Measurements from ENCODE around the gene CKS1B. TPM values are rescaled to one million over a fixed set of nuclear protein-coding genes. Genes with fewer than 3 reads are reported as not detected.

CKS1B gene
- total RNA-seq, 2 donors from 2014 or later: 145 to 229 TPM

DNA sequence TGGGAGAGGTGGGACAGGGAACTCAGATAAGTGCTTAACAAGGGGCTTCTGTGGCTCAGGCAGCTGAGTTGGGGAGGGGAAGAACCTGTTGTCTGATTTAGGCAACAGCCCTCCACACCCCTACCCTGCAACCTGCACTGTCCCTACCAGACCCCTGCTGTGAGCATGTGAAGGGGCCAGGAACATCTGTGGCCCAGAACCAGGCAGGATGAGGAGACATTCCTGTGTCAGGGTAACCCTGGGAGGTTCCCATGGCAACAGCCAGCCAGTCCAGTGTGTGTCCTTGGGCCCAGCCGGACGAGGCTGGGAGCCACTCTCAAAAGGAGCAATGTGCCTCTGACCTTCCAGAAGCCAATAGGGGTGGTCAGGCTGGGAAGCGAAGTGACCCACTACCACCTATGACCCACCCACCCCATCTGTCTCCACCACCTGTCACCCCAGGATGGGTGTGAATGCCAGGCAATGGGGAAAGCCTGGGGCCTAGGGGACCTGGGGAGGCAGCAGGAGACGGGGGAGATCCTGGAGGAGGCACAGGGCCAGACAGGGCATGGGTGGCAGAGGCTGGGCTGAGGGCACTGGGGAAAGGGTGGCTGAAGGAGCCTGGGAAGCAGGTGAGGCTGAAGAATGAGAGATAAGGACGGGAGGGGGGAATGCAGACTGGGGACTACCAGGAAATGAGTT, 33.0 kb upstream of the CKS1B start:
- no peak overlapping the region for H3K4me3 Mint-ChIP-seq
- DNase-seq: peak; percentile 69
- H3K4me1 Mint-ChIP-seq: peaks cover 27% of the 10 kb centered on the region

DNA sequence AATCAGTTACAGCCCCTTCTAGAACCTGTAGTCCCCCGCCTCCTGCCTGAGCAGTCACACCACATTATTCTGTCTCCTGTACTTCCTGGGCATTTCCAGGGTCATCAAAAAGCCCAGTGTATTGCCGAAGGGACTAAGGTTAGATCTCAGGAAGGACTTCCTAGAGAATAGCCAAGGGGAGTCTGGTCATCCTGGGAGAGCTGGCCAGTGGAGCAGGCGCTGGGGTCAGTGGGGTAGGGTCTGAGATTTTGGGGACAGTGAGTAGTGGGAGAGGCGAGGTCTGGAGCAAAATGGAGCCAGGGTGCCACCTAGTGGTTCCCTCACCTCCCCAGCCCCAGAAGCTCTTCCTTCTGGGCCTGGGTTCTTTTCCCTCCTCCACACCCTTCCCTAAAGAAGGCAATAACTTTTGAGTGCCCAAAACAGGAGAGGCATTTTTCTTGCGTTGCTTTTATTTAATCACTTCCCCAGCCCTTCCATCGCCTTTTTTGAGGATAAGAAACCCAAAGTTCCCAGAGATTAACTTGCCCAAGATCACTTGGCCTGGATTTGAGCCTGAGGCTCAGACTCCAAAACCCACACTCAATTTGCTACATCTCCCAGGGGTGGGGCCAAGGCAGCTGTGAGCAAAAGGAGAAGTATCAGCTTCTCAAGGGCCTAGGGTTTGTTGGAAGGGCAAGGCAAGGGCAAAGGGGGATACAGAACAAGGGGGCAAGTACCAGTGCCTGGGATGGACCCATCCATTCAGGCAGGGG, 30.7 kb upstream of the CKS1B start:
- 38 to 58% methylated on average over 4 to 5 of the region's 6 CpGs for WGBS, 2 experiments (ENCODE audit: insufficient coverage in 1 of 2, insufficient read length in 1 of 2)
- Mint-ChIP-seq H3K27me3 (ENCODE audit: insufficient read depth) (no peaks in the 10 kb centered on the region), H3K4me3 (no peak overlapping the region), H3K27ac (peak overlapping the region; percentile 16), H3K9me3 (no peaks in the 10 kb centered on the region), H3K4me1 (peaks cover 20% of the 10 kb centered on the region), H3K36me3 (ENCODE audit: low read depth) (peaks cover 15% of the 10 kb centered on the region)
- H3K4me1 ChIP-seq (ENCODE audit: control insufficient read depth, insufficient read depth, low read length): no peaks in the 10 kb centered on the region
- peaks cover 9% of the 10 kb centered on the region for H3K36me3 ChIP-seq (ENCODE audit: control insufficient read depth, insufficient read depth, low read length)
- TF ChIP-seq, protein P1, sequence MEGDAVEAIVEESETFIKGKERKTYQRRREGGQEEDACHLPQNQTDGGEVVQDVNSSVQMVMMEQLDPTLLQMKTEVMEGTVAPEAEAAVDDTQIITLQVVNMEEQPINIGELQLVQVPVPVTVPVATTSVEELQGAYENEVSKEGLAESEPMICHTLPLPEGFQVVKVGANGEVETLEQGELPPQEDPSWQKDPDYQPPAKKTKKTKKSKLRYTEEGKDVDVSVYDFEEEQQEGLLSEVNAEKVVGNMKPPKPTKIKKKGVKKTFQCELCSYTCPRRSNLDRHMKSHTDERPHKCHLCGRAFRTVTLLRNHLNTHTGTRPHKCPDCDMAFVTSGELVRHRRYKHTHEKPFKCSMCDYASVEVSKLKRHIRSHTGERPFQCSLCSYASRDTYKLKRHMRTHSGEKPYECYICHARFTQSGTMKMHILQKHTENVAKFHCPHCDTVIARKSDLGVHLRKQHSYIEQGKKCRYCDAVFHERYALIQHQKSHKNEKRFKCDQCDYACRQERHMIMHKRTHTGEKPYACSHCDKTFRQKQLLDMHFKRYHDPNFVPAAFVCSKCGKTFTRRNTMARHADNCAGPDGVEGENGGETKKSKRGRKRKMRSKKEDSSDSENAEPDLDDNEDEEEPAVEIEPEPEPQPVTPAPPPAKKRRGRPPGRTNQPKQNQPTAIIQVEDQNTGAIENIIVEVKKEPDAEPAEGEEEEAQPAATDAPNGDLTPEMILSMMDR (conservative IDR thresholded peaks at IDR 0.05): peak; percentile 92
- DNase-seq: peak; percentile 84
- H3K4me3 ChIP-seq (ENCODE audit: low read length): no peak overlapping the region
- H3K9me3 ChIP-seq (ENCODE audit: control insufficient read depth, low read length): no peaks in the 10 kb centered on the region
- no peak overlapping the region for H3K9ac ChIP-seq (ENCODE audit: extremely low read depth, low read length, poor library complexity, severe bottlenecking)
- peak overlapping the region; percentile 29 for H3K27ac ChIP-seq (ENCODE audit: low read depth, low read length)
- no peaks in the 10 kb centered on the region for H3K27me3 ChIP-seq (ENCODE audit: control insufficient read depth, insufficient read depth, low read length, poor library complexity, severe bottlenecking)

More for the DNA sequence above, 33.0 kb upstream of the CKS1B start:
- Mint-ChIP-seq H3K27me3 (ENCODE audit: insufficient read depth) (peaks cover under 1% of the 10 kb centered on the region), H3K9me3 (no peaks in the 10 kb centered on the region), H3K27ac (no peak overlapping the region), H3K36me3 (ENCODE audit: low read depth) (peaks cover 8% of the 10 kb centered on the region)
- H3K4me1 ChIP-seq (ENCODE audit: control insufficient read depth, insufficient read depth, low read length): no peaks in the 10 kb centered on the region
- no peaks in the 10 kb centered on the region for H3K27me3 ChIP-seq (ENCODE audit: control insufficient read depth, insufficient read depth, low read length, poor library complexity, severe bottlenecking)
- H3K9me3 ChIP-seq (ENCODE audit: control insufficient read depth, low read length): no peaks in the 10 kb centered on the region
- TF ChIP-seq, protein P1 (conservative IDR thresholded peaks at IDR 0.05): no peak
- no peak overlapping the region for H3K4me3 ChIP-seq (ENCODE audit: low read length)
- no peak overlapping the region for H3K9ac ChIP-seq (ENCODE audit: extremely low read depth, low read length, poor library complexity, severe bottlenecking)
- peak overlapping the region; percentile 62 for H3K27ac ChIP-seq (ENCODE audit: low read depth, low read length)
- H3K36me3 ChIP-seq (ENCODE audit: control insufficient read depth, insufficient read depth, low read length): peaks cover 4% of the 10 kb centered on the region
- WGBS, 2 experiments (ENCODE audit: insufficient coverage in 1 of 2, insufficient read length in 1 of 2): 10 to 86% methylated on average over 2 to 5 of the region's 5 CpGs

DNA sequence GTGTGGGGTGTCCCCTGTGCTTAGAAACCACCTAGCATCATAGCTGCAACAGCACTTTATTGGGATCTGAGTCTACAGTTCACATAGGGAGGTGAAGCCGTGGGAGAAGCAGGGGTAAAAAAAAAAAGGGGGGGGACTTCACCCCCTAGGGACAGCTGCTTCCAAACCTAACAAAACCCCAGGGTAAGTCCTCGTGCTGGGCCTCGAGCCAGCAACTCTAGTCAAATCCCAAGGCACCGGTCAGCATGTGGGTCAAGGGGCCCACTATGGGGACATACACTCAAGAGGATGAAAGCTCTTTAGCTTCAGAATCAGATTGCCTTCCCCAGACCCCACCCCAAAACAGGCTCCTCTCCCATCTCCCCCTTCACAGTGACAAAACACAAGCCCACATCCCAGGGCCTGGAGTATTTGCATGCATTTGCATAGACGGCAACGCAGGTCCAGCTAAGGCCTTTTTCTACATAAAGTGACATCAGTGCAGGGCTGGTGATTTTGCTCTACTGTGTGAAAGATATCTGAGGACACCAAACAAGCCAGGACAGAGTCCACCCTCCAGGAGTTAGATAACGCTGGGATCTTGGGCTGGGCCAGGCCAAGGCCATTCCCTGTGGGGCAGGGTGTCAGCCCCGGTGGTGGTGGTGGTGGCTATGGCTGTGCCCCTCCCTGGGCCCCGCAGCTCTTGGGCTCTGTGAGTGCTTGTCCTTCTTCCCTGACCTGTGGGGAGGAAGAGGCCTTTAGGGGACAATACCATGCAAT, 29.9 kb upstream of the CKS1B start:
- DNase-seq: no peak
- Histone ChIP-seq H3K27me3 (ENCODE audit: control insufficient read depth, insufficient read depth, low read length, poor library complexity, severe bottlenecking) (no peaks in the 10 kb centered on the region), H3K27ac (ENCODE audit: low read depth, low read length) (peak overlapping the region; percentile 29), H3K9me3 (ENCODE audit: control insufficient read depth, low read length) (no peaks in the 10 kb centered on the region), H3K4me1 (ENCODE audit: control insufficient read depth, insufficient read depth, low read length) (no peaks in the 10 kb centered on the region), H3K9ac (ENCODE audit: extremely low read depth, low read length, poor library complexity, severe bottlenecking) (no peak overlapping the region), H3K4me3 (ENCODE audit: low read length) (no peak overlapping the region), H3K36me3 (ENCODE audit: control insufficient read depth, insufficient read depth, low read length) (peaks cover 9% of the 10 kb centered on the region)
- H3K4me1 Mint-ChIP-seq: peaks cover 20% of the 10 kb centered on the region
- H3K36me3 Mint-ChIP-seq (ENCODE audit: low read depth): peaks cover 16% of the 10 kb centered on the region
- no peaks in the 10 kb centered on the region for H3K9me3 Mint-ChIP-seq
- H3K27ac Mint-ChIP-seq: no peak overlapping the region
- H3K27me3 Mint-ChIP-seq (ENCODE audit: insufficient read depth): no peaks in the 10 kb centered on the region
- TF ChIP-seq, protein P1 (conservative IDR thresholded peaks at IDR 0.05): no peak
- H3K4me3 Mint-ChIP-seq: no peak overlapping the region
- 85 to 95% methylated on average over 3 to 9 of the region's 9 CpGs for WGBS, 2 experiments (ENCODE audit: insufficient coverage in 1 of 2, insufficient read length in 1 of 2)

Data from endodermal cell (in vitro differentiated cells).